ENCODE measurements around the gene ZAP70. TPM values are rescaled to one million over a fixed set of nuclear protein-coding genes. Genes with fewer than 3 reads are reported as not detected.

The ZAP70 gene
- total and polyA plus RNA-seq, 2 of the 13 experiments (the other 11 are each of a cell fraction or from before 2014, with no cell fraction given): 0.51 to 4.0 TPM

- TF ChIP-seq AHDC1 (CRISPR knock-in tag; IDR thresholded peaks at IDR 0.05; ENCODE audit: borderline replicate concordance) (no peak), RBFOX2 (IDR thresholded peaks at IDR 0.05; ENCODE audit: low read depth, low read length) (no peak), TMF1 (CRISPR knock-in tag; IDR thresholded peaks at IDR 0.05; ENCODE audit: low read depth) (no peak), TFE3 (CRISPR knock-in tag; IDR thresholded peaks at IDR 0.05) (peak; percentile 72), GABPA (IDR thresholded peaks at IDR 0.05; ENCODE audit: low read depth, low read length) (no peak; the same call in 1 of the 2 replicates), GABPA (CRISPR knock-in tag; IDR thresholded peaks at IDR 0.05; ENCODE audit: low read depth) (peak; percentile 89), YY1 (IDR thresholded peaks at IDR 0.05; ENCODE audit: insufficient read depth, insufficient replicate concordance, low read depth, low read length) (no peak), ZFX (CRISPR knock-in tag; IDR thresholded peaks at IDR 0.05; ENCODE audit: low read depth) (peak; percentile 89), ZSCAN12 (CRISPR knock-in tag; IDR thresholded peaks at IDR 0.05) (no peak), MYC (CRISPR knock-in tag; IDR thresholded peaks at IDR 0.05; ENCODE audit: borderline replicate concordance) (peak; percentile 26; the same call in 1 of the 2 replicates), ISX (CRISPR knock-in tag; conservative IDR thresholded peaks at IDR 0.05) (no peak), JUN (CRISPR knock-in tag; IDR thresholded peaks at IDR 0.05) (no peak), ZNF619 (CRISPR knock-in tag; IDR thresholded peaks at IDR 0.05) (no peak), SOX5 (CRISPR knock-in tag; IDR thresholded peaks at IDR 0.05; ENCODE audit: borderline replicate concordance) (0 out of 2 replicates have a peak, but pooled peaks have one; percentile 20), ZBTB2 (CRISPR knock-in tag; IDR thresholded peaks at IDR 0.05; ENCODE audit: low read depth) (no peak), ZBTB38 (CRISPR knock-in tag; IDR thresholded peaks at IDR 0.05) (peak; percentile 31; the same call in 1 of the 2 replicates), ZBTB7B (CRISPR knock-in tag; IDR thresholded peaks at IDR 0.05) (0 out of 2 replicates have a peak, but pooled peaks have one; percentile 23), NR2F1 (CRISPR knock-in tag; IDR thresholded peaks at IDR 0.05) (no peak), ZNF335 (CRISPR knock-in tag; IDR thresholded peaks at IDR 0.05) (no peak), MAFF (IDR thresholded peaks at IDR 0.05; ENCODE audit: low read depth, low read length) (peak; percentile 35; the same call in 1 of the 2 replicates), HNF4A (CRISPR knock-in tag; IDR thresholded peaks at IDR 0.05) (no peak)
Observed at GRCh38 chr2:97713296-97714083, at the start of gene ZAP70 (continued).
